ENCODE data around the gene RNF187. TPM values are rescaled to one million over a fixed set of nuclear protein-coding genes. Genes with fewer than 3 reads are reported as not detected.
A peak's percentile ranks its signal among the peaks of the same experiment; 100 is the strongest.

Gene RNF187
- total RNA-seq, 1 experiment from 2014 or later = 141 TPM

DNA sequence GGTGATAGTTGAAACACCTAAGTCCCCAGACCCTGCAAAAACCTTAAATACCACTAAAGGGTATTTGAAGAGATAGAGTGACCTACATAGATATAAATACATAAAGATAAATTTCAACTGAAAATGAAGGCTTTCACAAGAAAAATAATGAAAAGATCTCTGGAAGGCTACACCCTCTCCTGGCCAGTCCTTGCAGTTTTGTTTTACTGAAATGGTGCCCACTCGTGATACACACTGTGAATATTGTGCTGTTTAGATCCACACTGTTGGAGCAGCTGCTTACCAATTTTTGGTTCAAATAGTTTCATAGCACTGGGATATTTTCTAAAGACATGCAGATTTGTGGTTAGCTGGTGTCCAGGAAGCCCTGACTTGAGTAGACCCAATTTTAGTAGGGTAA lies 31.5 kb upstream of the RNF187 start:
- Mint-ChIP-seq H3K36me3 (peaks cover 3% of the 10 kb centered on the region; the same call in 1 of the 2 replicates), H3K4me1 (peaks cover 22% of the 10 kb centered on the region)
- POLR2A ChIA-PET = interaction anchor here (1.0 to 2.2 kb wide), 2 partner anchors 9 to 45 kb away, joined by 4 to 9 read pairs; no protein-coding TSS in a partner anchor

More for the DNA sequence above, 31.5 kb upstream of the RNF187 start:
- CTCF ChIA-PET = no interaction called here
- H3K9me3 Mint-ChIP-seq = no peaks in the 10 kb centered on the region
- ATAC-seq (no peak), DNase-seq (ENCODE audit: low spot score) (no peak)
- no peak overlapping the region for H3K27ac Mint-ChIP-seq
- TF ChIP-seq, protein P1, sequence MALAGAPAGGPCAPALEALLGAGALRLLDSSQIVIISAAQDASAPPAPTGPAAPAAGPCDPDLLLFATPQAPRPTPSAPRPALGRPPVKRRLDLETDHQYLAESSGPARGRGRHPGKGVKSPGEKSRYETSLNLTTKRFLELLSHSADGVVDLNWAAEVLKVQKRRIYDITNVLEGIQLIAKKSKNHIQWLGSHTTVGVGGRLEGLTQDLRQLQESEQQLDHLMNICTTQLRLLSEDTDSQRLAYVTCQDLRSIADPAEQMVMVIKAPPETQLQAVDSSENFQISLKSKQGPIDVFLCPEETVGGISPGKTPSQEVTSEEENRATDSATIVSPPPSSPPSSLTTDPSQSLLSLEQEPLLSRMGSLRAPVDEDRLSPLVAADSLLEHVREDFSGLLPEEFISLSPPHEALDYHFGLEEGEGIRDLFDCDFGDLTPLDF (CRISPR knock-in tag; IDR thresholded peaks at IDR 0.05) = no peak
- TF ChIP-seq, protein P2, sequence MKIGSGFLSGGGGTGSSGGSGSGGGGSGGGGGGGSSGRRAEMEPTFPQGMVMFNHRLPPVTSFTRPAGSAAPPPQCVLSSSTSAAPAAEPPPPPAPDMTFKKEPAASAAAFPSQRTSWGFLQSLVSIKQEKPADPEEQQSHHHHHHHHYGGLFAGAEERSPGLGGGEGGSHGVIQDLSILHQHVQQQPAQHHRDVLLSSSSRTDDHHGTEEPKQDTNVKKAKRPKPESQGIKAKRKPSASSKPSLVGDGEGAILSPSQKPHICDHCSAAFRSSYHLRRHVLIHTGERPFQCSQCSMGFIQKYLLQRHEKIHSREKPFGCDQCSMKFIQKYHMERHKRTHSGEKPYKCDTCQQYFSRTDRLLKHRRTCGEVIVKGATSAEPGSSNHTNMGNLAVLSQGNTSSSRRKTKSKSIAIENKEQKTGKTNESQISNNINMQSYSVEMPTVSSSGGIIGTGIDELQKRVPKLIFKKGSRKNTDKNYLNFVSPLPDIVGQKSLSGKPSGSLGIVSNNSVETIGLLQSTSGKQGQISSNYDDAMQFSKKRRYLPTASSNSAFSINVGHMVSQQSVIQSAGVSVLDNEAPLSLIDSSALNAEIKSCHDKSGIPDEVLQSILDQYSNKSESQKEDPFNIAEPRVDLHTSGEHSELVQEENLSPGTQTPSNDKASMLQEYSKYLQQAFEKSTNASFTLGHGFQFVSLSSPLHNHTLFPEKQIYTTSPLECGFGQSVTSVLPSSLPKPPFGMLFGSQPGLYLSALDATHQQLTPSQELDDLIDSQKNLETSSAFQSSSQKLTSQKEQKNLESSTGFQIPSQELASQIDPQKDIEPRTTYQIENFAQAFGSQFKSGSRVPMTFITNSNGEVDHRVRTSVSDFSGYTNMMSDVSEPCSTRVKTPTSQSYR (CRISPR knock-in tag; IDR thresholded peaks at IDR 0.05) = no peak
- no peak for TF ChIP-seq ZNF317 (CRISPR knock-in tag; IDR thresholded peaks at IDR 0.05; ENCODE audit: borderline replicate concordance, low read depth)
- TF ChIP-seq, protein P3, sequence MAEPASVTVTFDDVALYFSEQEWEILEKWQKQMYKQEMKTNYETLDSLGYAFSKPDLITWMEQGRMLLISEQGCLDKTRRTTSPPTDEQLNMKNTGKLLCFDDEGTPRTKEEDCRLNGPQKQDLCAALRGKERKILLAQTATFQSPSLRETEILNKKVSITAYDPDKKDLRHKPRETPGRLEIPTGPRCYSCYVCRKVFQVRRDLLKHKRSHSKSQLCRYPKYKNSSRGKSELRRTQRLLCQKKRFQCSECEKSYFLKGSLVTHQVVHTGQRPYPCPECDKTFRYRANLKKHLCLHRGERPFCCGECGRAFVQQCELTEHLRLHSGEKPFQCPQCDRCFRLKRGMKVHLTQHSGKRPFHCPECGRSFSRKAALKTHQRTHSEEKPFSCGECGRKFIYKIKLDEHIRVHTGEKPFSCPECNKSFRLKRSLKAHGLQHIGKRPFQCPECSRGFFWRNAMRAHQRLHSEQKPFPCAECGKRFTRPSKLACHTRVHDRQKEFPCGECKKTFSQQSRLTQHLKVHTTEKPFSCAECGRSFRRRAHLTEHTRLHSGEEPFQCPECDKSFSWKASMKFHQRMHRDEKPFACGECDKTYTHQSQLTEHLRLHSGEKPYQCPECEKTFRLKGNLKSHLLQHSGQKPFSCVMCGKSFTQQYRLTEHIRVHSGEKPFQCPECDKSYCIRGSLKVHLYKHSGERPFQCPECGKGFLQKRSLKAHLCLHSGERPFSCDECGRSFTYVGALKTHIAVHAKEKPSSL (CRISPR knock-in tag; conservative IDR thresholded peaks at IDR 0.05) = no peak
- TF ChIP-seq, protein P4, sequence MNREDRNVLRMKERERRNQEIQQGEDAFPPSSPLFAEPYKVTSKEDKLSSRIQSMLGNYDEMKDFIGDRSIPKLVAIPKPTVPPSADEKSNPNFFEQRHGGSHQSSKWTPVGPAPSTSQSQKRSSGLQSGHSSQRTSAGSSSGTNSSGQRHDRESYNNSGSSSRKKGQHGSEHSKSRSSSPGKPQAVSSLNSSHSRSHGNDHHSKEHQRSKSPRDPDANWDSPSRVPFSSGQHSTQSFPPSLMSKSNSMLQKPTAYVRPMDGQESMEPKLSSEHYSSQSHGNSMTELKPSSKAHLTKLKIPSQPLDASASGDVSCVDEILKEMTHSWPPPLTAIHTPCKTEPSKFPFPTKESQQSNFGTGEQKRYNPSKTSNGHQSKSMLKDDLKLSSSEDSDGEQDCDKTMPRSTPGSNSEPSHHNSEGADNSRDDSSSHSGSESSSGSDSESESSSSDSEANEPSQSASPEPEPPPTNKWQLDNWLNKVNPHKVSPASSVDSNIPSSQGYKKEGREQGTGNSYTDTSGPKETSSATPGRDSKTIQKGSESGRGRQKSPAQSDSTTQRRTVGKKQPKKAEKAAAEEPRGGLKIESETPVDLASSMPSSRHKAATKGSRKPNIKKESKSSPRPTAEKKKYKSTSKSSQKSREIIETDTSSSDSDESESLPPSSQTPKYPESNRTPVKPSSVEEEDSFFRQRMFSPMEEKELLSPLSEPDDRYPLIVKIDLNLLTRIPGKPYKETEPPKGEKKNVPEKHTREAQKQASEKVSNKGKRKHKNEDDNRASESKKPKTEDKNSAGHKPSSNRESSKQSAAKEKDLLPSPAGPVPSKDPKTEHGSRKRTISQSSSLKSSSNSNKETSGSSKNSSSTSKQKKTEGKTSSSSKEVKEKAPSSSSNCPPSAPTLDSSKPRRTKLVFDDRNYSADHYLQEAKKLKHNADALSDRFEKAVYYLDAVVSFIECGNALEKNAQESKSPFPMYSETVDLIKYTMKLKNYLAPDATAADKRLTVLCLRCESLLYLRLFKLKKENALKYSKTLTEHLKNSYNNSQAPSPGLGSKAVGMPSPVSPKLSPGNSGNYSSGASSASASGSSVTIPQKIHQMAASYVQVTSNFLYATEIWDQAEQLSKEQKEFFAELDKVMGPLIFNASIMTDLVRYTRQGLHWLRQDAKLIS (CRISPR knock-in tag; IDR thresholded peaks at IDR 0.05; ENCODE audit: borderline replicate concordance) = no peak
- TF ChIP-seq, protein P5, sequence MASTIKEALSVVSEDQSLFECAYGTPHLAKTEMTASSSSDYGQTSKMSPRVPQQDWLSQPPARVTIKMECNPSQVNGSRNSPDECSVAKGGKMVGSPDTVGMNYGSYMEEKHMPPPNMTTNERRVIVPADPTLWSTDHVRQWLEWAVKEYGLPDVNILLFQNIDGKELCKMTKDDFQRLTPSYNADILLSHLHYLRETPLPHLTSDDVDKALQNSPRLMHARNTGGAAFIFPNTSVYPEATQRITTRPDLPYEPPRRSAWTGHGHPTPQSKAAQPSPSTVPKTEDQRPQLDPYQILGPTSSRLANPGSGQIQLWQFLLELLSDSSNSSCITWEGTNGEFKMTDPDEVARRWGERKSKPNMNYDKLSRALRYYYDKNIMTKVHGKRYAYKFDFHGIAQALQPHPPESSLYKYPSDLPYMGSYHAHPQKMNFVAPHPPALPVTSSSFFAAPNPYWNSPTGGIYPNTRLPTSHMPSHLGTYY (CRISPR knock-in tag; IDR thresholded peaks at IDR 0.05) = no peak
- TF ChIP-seq ELF4 (CRISPR knock-in tag; IDR thresholded peaks at IDR 0.05; ENCODE audit: low read depth) = no peak
- TF ChIP-seq, protein P6, sequence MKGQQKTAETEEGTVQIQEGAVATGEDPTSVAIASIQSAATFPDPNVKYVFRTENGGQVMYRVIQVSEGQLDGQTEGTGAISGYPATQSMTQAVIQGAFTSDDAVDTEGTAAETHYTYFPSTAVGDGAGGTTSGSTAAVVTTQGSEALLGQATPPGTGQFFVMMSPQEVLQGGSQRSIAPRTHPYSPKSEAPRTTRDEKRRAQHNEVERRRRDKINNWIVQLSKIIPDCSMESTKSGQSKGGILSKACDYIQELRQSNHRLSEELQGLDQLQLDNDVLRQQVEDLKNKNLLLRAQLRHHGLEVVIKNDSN (CRISPR knock-in tag; IDR thresholded peaks at IDR 0.05) = no peak
- no peak for TF ChIP-seq GRHL2 (CRISPR knock-in tag; IDR thresholded peaks at IDR 0.05; ENCODE audit: insufficient replicate concordance, severe bottlenecking)
- TF ChIP-seq, protein P7, sequence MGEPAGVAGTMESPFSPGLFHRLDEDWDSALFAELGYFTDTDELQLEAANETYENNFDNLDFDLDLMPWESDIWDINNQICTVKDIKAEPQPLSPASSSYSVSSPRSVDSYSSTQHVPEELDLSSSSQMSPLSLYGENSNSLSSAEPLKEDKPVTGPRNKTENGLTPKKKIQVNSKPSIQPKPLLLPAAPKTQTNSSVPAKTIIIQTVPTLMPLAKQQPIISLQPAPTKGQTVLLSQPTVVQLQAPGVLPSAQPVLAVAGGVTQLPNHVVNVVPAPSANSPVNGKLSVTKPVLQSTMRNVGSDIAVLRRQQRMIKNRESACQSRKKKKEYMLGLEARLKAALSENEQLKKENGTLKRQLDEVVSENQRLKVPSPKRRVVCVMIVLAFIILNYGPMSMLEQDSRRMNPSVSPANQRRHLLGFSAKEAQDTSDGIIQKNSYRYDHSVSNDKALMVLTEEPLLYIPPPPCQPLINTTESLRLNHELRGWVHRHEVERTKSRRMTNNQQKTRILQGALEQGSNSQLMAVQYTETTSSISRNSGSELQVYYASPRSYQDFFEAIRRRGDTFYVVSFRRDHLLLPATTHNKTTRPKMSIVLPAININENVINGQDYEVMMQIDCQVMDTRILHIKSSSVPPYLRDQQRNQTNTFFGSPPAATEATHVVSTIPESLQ (CRISPR knock-in tag; IDR thresholded peaks at IDR 0.05) = no peak
- no peak for TF ChIP-seq GTF2I (CRISPR knock-in tag; conservative IDR thresholded peaks at IDR 0.05)
- no peak for TF ChIP-seq MYBL2 (CRISPR knock-in tag; IDR thresholded peaks at IDR 0.05)
- TF ChIP-seq SMAD4 (CRISPR knock-in tag; IDR thresholded peaks at IDR 0.05) = no peak
- TF ChIP-seq, protein P8, sequence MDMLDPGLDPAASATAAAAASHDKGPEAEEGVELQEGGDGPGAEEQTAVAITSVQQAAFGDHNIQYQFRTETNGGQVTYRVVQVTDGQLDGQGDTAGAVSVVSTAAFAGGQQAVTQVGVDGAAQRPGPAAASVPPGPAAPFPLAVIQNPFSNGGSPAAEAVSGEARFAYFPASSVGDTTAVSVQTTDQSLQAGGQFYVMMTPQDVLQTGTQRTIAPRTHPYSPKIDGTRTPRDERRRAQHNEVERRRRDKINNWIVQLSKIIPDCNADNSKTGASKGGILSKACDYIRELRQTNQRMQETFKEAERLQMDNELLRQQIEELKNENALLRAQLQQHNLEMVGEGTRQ (CRISPR knock-in tag; IDR thresholded peaks at IDR 0.05) = no peak
- TF ChIP-seq IRF2 (CRISPR knock-in tag; IDR thresholded peaks at IDR 0.05; ENCODE audit: borderline replicate concordance, low read depth) = no peak
- TF ChIP-seq, protein P9, sequence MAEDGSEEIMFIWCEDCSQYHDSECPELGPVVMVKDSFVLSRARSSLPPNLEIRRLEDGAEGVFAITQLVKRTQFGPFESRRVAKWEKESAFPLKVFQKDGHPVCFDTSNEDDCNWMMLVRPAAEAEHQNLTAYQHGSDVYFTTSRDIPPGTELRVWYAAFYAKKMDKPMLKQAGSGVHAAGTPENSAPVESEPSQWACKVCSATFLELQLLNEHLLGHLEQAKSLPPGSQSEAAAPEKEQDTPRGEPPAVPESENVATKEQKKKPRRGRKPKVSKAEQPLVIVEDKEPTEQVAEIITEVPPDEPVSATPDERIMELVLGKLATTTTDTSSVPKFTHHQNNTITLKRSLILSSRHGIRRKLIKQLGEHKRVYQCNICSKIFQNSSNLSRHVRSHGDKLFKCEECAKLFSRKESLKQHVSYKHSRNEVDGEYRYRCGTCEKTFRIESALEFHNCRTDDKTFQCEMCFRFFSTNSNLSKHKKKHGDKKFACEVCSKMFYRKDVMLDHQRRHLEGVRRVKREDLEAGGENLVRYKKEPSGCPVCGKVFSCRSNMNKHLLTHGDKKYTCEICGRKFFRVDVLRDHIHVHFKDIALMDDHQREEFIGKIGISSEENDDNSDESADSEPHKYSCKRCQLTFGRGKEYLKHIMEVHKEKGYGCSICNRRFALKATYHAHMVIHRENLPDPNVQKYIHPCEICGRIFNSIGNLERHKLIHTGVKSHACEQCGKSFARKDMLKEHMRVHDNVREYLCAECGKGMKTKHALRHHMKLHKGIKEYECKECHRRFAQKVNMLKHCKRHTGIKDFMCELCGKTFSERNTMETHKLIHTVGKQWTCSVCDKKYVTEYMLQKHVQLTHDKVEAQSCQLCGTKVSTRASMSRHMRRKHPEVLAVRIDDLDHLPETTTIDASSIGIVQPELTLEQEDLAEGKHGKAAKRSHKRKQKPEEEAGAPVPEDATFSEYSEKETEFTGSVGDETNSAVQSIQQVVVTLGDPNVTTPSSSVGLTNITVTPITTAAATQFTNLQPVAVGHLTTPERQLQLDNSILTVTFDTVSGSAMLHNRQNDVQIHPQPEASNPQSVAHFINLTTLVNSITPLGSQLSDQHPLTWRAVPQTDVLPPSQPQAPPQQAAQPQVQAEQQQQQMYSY (CRISPR knock-in tag; IDR thresholded peaks at IDR 0.05) = no peak
- TF ChIP-seq ZNF138 (CRISPR knock-in tag; conservative IDR thresholded peaks at IDR 0.05) = no peak
- H3K27me3 Mint-ChIP-seq (ENCODE audit: low read depth) = no peaks in the 10 kb centered on the region; the same call in 1 of the 2 replicates
- H3K4me3 Mint-ChIP-seq = peak overlapping the region; percentile 96

Measured in WTC11 (cell line).